Adrenal gland (tissue), 12 donors: Measurements from ENCODE around the gene BCLAF1. TPM values are rescaled to one million over a fixed set of nuclear protein-coding genes. Genes with fewer than 3 reads are reported as not detected.

Experiments used
- DNase-seq, 7 donors: peaks; one replicate each; pipeline ENCODE4 v3.0.0-alpha.2; 2019 to 2020
- H3K27ac ChIP-seq, 5 donors: fragments of 200-600 bp; sonication (generic) in 4 of 5; 1 replicate in 3 of 5; 2 replicates in 2 of 5; pipeline versions ENCODE4 v1.5.1 to v1.8.0; 2016 to 2020; ENCODE audit warnings: mild to moderate bottlenecking in 1 of 5
- H3K27me3 ChIP-seq: fragments of 200-600 bp; 2 replicates; pipeline ENCODE4 v1.8.0; 2021
- H3K36me3 ChIP-seq, 2 donors: fragments of 200-600 bp; replicated peaks in 1 of 2; 1 replicate in 1 of 2; 2 replicates in 1 of 2; pipeline versions ENCODE4 v1.5.1 to v1.8.0; 2018 to 2022
- H3K4me1 ChIP-seq, 2 donors: fragments of 200-600 bp; replicated peaks in 1 of 2; 1 replicate in 1 of 2; 2 replicates in 1 of 2; pipeline versions ENCODE4 v1.5.1 to v1.8.0; 2018 to 2021
- H3K4me3 ChIP-seq, 4 donors: fragments of 200-600 bp; sonication (generic) in 3 of 4; one replicate each; pipeline ENCODE4 v1.5.1; 2016 to 2018
- H3K9me3 ChIP-seq, 3 donors: fragments of 200-600 bp; sonication (generic) in 1 of 3; replicated peaks in 1 of 3; 1 replicate in 2 of 3; 2 replicates in 1 of 3; pipeline versions ENCODE4 v1.5.1 to v1.8.0; 2016 to 2021
- POLR2A ChIP-seq, 2 donors: fragments of 450-650 bp; IDR thresholded peaks; one replicate each; pipeline ENCODE4 v1.6.1; 2017; ENCODE audit warnings: antibody characterized with exemption in 2 of 2, mild to moderate bottlenecking in 2 of 2, moderate library complexity in 1 of 2
- WGBS, 4 donors: extraction: QIAGEN DNeasy Blood & Tissue Kit in 2 of 4; methylation state at CpG; one replicate each; pipeline versions ENCODE4 v1.1.5 to v1.1.7; 2013 to 2017; 5-methylcytosine and 5-hydroxymethylcytosine counted together
- intact Hi-C, 2 donors: fragments of 100-400 bp; cut with DNase I; formaldehyde crosslinking; loops; one replicate each; pipeline versions ENCODE4 v1.14.1 to v1.15.0; 2022 to 2023
- polyA plus RNA-seq, 3 donors: library from polyadenylated mRNA; stranded (reverse); fragments of 200-250 nt in 2 of 3; fragments of 350-450 nt in 1 of 3; fragmentation: Illumina TruSeq in 1 of 3; extraction: RNeasy Lipid Tissue Mini Kit (QIAGEN cat#74804) in 1 of 3; gene quantifications; one replicate each; pipeline ENCODE4 v1.2.3, GENCODE V29; 2013 to 2014
- total RNA-seq, 9 donors: library from RNA; depleted of rRNA in 4 of 9; stranded (reverse); fragments of >200 nt in 4 of 9; fragments of 120-200 nt in 1 of 9; fragmentation: NEBNext Ultra II Directional in 1 of 9; extraction: Animal tissue kit (Norgen Biotek cat#: 25700) in 1 of 9; gene quantifications; one replicate each; pipeline versions ENCODE4 v1.1.0 to v1.2.4, GENCODE V29; 2013 to 2023
- TF ChIP-seq, protein P1 (sequence below), 6 experiments: fragments of 450-650 bp in 4 of 6; fragments of 200-600 bp in 2 of 6; sonication (generic) in 1 of 6; IDR thresholded peaks; 1 replicate in 5 of 6; 2 replicates in 1 of 6; pipeline versions ENCODE4 v1.5.1 to v1.8.0; 2016 to 2021; ENCODE audit warnings: antibody characterized with exemption in 6 of 6, mild to moderate bottlenecking in 2 of 6, moderate library complexity in 1 of 6
- donor health status: healthy with polysubstance abuse.
- donor health status: Bipolar disorder and iron deficiency.
- donor health status: DM: yes; HTN: yes; CAD: no.
- donor health status: DM: no; HTN: no; CAD: no.
- donor health status: DM: no; HTN: no; CAD: no.
- donor health status: DM: yes; HTN: yes; CAD: no.

The BCLAF1 gene
- total and polyA plus RNA-seq, 12 donors: 27.7 to 210 (median 112) TPM

DNA sequence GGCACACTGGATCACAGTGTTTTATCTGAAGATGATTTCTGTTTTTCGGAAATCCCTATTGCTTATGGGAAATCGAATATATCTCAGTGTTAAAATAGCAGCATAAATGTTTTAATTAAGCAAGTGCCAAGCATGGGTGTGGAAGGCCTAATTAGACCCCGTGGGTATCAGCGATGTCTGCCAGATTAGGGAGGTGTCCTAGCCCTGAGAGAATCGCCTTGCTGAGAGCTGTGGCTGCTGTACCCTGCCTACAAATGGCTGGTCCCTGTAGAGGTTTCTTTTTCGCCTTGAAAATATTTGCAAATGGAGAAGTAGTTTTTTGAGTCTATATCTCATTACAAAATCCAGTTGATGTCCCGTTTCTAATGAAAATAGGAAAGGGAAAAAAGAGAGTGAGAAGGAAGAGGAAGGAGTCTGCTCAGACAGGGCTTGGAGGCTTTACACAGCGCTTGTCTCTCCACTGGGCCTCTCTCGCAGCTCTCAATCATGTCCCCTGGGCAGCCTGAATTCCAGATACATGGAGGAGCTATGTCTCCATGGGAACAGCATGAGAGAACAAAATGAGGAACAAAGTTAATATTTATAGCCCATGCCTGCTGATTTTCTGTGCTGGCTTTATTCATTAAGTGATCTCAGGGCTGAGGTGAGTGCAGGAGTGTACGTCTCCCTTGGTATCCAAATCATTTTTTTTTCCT lies 35.2 kb upstream of the BCLAF1 start:
- Histone ChIP-seq H3K4me3 (no peak overlapping the region), H3K27me3 (no peaks in the 10 kb centered on the region), H3K27ac (peak overlapping the region in 1 of 5 donors; percentile 67), H3K36me3 (no peaks in the 10 kb centered on the region), H3K4me1 (no peaks in the 10 kb centered on the region), H3K9me3 (no peaks in the 10 kb centered on the region)
- intact Hi-C loops: no loop called here
- 71 to 74% (median 72%) methylated on average over 10 of the region's 10 CpGs for WGBS, 4 donors
- peak in 1 of 7 donors; percentile 77 for DNase-seq
- no peak for TF ChIP-seq POLR2A (IDR thresholded peaks at IDR 0.05)
- TF ChIP-seq, protein P1, sequence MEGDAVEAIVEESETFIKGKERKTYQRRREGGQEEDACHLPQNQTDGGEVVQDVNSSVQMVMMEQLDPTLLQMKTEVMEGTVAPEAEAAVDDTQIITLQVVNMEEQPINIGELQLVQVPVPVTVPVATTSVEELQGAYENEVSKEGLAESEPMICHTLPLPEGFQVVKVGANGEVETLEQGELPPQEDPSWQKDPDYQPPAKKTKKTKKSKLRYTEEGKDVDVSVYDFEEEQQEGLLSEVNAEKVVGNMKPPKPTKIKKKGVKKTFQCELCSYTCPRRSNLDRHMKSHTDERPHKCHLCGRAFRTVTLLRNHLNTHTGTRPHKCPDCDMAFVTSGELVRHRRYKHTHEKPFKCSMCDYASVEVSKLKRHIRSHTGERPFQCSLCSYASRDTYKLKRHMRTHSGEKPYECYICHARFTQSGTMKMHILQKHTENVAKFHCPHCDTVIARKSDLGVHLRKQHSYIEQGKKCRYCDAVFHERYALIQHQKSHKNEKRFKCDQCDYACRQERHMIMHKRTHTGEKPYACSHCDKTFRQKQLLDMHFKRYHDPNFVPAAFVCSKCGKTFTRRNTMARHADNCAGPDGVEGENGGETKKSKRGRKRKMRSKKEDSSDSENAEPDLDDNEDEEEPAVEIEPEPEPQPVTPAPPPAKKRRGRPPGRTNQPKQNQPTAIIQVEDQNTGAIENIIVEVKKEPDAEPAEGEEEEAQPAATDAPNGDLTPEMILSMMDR (IDR thresholded peaks at IDR 0.05): no peak

- Histone ChIP-seq H3K27me3 (no peaks in the 10 kb centered on the region), H3K4me1 (no peaks in the 10 kb centered on the region), H3K9me3 (no peaks in the 10 kb centered on the region), H3K27ac (peak overlapping the region in 1 of 5 donors; percentile 67), H3K36me3 (no peaks in the 10 kb centered on the region), H3K4me3 (no peak overlapping the region)
- TF ChIP-seq, protein P1 (IDR thresholded peaks at IDR 0.05): no peak
- TF ChIP-seq POLR2A (IDR thresholded peaks at IDR 0.05): no peak
- WGBS, 4 donors: 78 to 88% (median 83%) methylated on average over 10 of the region's 10 CpGs
- intact Hi-C loops: no loop called here
- peak in 1 of 7 donors; percentile 65 for DNase-seq
Observed at GRCh38 chr6:136323431-136324112, 33.9 kb upstream of the BCLAF1 start.

- no peaks in the 10 kb centered on the region for H3K27me3 ChIP-seq
- TF ChIP-seq, protein P1 (IDR thresholded peaks at IDR 0.05): no peak
- TF ChIP-seq POLR2A (IDR thresholded peaks at IDR 0.05): no peak
- DNase-seq: no peak
- no peaks in the 10 kb centered on the region for H3K9me3 ChIP-seq
- H3K4me3 ChIP-seq: no peak overlapping the region
- intact Hi-C loops: loop anchor here in 1 of 2 donors (10.0 kb wide), 1 partner anchor 785 kb away; no protein-coding TSS in a partner anchor
- no peak overlapping the region for H3K27ac ChIP-seq
- H3K36me3 ChIP-seq: no peaks in the 10 kb centered on the region
- H3K4me1 ChIP-seq: no peaks in the 10 kb centered on the region
Observed at GRCh38 chr6:136319732-136320131, 30.1 kb upstream of the BCLAF1 start.

- no peak overlapping the region for H3K27ac ChIP-seq
- no peaks in the 10 kb centered on the region for H3K9me3 ChIP-seq
- 58 to 79% (median 73%) methylated on average over 4 of the region's 4 CpGs for WGBS, 4 donors
- TF ChIP-seq, protein P1 (IDR thresholded peaks at IDR 0.05): no peak
- no peak for TF ChIP-seq POLR2A (IDR thresholded peaks at IDR 0.05)
- intact Hi-C loops: loop anchor here in 1 of 2 donors (10.0 kb wide), 1 partner anchor 784 kb away; no protein-coding TSS in a partner anchor
- no peak overlapping the region for H3K4me3 ChIP-seq
- no peak for DNase-seq
- H3K27me3 ChIP-seq: no peaks in the 10 kb centered on the region
- H3K4me1 ChIP-seq: no peaks in the 10 kb centered on the region
- H3K36me3 ChIP-seq: no peaks in the 10 kb centered on the region
Observed at GRCh38 chr6:136318676-136319075, 29.0 kb upstream of the BCLAF1 start.
